ENCODE data around the gene GPX7.

The GPX7 gene

GRCh38 chr1:52637946-52638345 is 35.8 kb downstream of the GPX7 start:
- ATAC-seq: no peak
- no peak for TF ChIP-seq ARNTL (CRISPR knock-in tag; IDR thresholded peaks at IDR 0.05; ENCODE audit: borderline replicate concordance, low read depth)
- TF ChIP-seq TOX (CRISPR knock-in tag; IDR thresholded peaks at IDR 0.05; ENCODE audit: borderline replicate concordance): no peak
- no peak for TF ChIP-seq OSR1 (CRISPR knock-in tag; IDR thresholded peaks at IDR 0.05)
- TF ChIP-seq TSHZ2 (CRISPR knock-in tag; IDR thresholded peaks at IDR 0.05): no peak
- TF ChIP-seq ZNF70 (CRISPR knock-in tag; IDR thresholded peaks at IDR 0.05): no peak

GRCh38 chr1:52640697-52641096 is 38.5 kb downstream of the GPX7 start:
- TF ChIP-seq ZNF70 (CRISPR knock-in tag; IDR thresholded peaks at IDR 0.05) (no peak), ZC3H10 (CRISPR knock-in tag; IDR thresholded peaks at IDR 0.05) (no peak), CREB5 (CRISPR knock-in tag; IDR thresholded peaks at IDR 0.05; ENCODE audit: low read depth) (no peak), OSR1 (CRISPR knock-in tag; IDR thresholded peaks at IDR 0.05) (no peak), ESRRG (CRISPR knock-in tag; IDR thresholded peaks at IDR 0.05) (no peak), SNAI2 (CRISPR knock-in tag; IDR thresholded peaks at IDR 0.05) (no peak), ZFP30 (CRISPR knock-in tag; IDR thresholded peaks at IDR 0.05) (no peak), RARB (CRISPR knock-in tag; IDR thresholded peaks at IDR 0.05) (no peak), PATZ1 (CRISPR knock-in tag; IDR thresholded peaks at IDR 0.05; ENCODE audit: borderline replicate concordance) (no peak), CSRNP3 (CRISPR knock-in tag; IDR thresholded peaks at IDR 0.05) (no peak), GLIS3 (CRISPR knock-in tag; IDR thresholded peaks at IDR 0.05) (no peak), ISL1 (CRISPR knock-in tag; IDR thresholded peaks at IDR 0.05) (no peak), POU6F1 (CRISPR knock-in tag; IDR thresholded peaks at IDR 0.05; ENCODE audit: borderline replicate concordance, low read depth) (no peak), ZNF8 (CRISPR knock-in tag; IDR thresholded peaks at IDR 0.05) (no peak), ZFP3 (CRISPR knock-in tag; IDR thresholded peaks at IDR 0.05) (no peak), PPARA (CRISPR knock-in tag; IDR thresholded peaks at IDR 0.05; ENCODE audit: borderline replicate concordance) (no peak), ZNF565 (CRISPR knock-in tag; conservative IDR thresholded peaks at IDR 0.05; ENCODE audit: low read depth) (no peak), BACH2 (CRISPR knock-in tag; IDR thresholded peaks at IDR 0.05; ENCODE audit: borderline replicate concordance) (no peak), ARNTL (CRISPR knock-in tag; IDR thresholded peaks at IDR 0.05; ENCODE audit: borderline replicate concordance, low read depth) (no peak)
- no peak for ATAC-seq

- TF ChIP-seq POU6F1 (CRISPR knock-in tag; IDR thresholded peaks at IDR 0.05; ENCODE audit: borderline replicate concordance, low read depth) (no peak), OSR1 (CRISPR knock-in tag; IDR thresholded peaks at IDR 0.05) (no peak), ESRRG (CRISPR knock-in tag; IDR thresholded peaks at IDR 0.05) (no peak), ZNF565 (CRISPR knock-in tag; conservative IDR thresholded peaks at IDR 0.05; ENCODE audit: low read depth) (no peak), PATZ1 (CRISPR knock-in tag; IDR thresholded peaks at IDR 0.05; ENCODE audit: borderline replicate concordance) (no peak), ISL1 (CRISPR knock-in tag; IDR thresholded peaks at IDR 0.05) (no peak), CSDC2 (CRISPR knock-in tag; IDR thresholded peaks at IDR 0.05) (no peak), ZFP3 (CRISPR knock-in tag; IDR thresholded peaks at IDR 0.05) (no peak), ZC3H10 (CRISPR knock-in tag; IDR thresholded peaks at IDR 0.05) (no peak), ZNF70 (CRISPR knock-in tag; IDR thresholded peaks at IDR 0.05) (no peak), CSRNP3 (CRISPR knock-in tag; IDR thresholded peaks at IDR 0.05) (no peak), TOX (CRISPR knock-in tag; IDR thresholded peaks at IDR 0.05; ENCODE audit: borderline replicate concordance) (no peak), ZNF8 (CRISPR knock-in tag; IDR thresholded peaks at IDR 0.05) (no peak), BACH2 (CRISPR knock-in tag; IDR thresholded peaks at IDR 0.05; ENCODE audit: borderline replicate concordance) (no peak), ARNTL (CRISPR knock-in tag; IDR thresholded peaks at IDR 0.05; ENCODE audit: borderline replicate concordance, low read depth) (no peak)
- ATAC-seq: no peak
Observed at GRCh38 chr1:52641307-52641706, 39.1 kb downstream of the GPX7 start.
